GM19372 (cell line): ENCODE results near the gene TMEM80.

ENCODE experiments used
- ATAC-seq: cut with Tn5 transposase; IDR thresholded peaks from one replicate; pipeline ENCODE4 v1.9.1; 2021; ENCODE audit warnings: mild to moderate bottlenecking, low read depth, moderate library complexity; ENCODE audit not compliant: unreplicated experiment

TMEM80 gene

DNA sequence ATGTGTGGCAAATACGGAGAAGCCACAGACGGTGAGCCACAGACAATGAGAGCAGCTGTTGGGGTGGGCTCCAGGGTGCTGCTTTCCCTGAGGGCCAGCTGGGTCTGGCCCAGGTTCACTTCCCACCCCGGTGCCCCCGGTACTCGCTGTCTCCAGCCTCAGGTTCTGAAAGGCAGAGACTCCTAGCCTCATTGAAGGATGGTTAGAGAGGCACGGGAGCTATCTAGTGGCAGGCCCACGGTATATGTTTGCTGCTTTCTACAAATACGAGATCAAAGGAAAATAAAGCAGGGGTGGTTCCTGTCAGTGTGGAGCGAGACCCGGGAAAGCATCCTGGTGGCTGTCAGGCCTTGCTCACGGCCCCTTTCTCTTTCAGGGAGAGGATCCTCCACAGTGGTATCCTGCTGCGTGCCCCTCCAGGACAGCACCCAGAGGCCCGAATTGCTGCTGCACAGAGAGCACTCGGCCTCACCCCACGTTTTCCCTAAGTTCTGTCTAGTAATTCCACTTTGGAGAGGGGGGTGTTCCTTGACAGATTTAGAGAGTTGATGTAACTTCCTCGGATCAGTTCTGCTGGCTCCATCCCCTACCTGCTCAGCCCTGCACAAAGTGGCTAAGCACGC is 3.0 kb downstream of the TMEM80 start:
- ATAC-seq = no peak

DNA sequence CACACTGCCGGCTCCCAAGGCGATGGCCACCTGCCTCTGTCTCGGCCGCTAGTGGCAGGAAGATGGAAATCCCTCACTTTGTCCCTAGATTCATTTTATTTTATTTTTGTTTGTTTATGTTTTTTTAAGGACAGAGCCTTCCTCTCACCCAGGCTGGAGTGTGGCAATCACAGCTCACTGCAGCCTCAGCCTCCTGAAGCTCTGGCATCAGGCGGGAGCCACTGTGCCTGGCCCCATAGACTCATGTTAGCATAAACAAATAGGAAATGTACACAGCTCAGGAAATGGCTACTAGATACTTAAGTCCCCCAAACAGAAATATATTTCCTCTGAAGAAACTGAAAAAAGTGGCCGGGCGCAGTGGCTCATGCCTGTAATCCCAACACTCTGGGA is 3.5 kb downstream of the TMEM80 start:
- ATAC-seq = no peak

DNA sequence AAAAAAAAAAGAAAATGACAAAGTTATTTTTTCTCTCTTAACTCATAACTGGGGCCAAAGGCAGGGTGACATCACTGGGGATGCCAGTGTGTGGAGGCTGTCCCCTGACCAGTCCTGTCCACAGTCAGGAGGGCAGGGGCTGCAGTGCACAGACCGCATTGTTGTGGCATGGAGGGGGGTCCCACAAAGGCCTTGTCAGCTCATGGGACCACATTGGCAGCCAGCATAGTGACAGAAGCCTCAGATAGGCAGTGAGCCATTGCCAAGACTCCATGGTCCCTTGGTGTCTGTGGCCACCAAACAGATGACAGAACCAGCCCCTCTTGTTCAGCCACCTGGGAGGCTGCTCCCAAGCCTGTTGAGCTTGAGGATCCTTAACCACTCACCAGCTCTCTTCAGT is 4.1 kb downstream of the TMEM80 start:
- no peak for ATAC-seq

DNA sequence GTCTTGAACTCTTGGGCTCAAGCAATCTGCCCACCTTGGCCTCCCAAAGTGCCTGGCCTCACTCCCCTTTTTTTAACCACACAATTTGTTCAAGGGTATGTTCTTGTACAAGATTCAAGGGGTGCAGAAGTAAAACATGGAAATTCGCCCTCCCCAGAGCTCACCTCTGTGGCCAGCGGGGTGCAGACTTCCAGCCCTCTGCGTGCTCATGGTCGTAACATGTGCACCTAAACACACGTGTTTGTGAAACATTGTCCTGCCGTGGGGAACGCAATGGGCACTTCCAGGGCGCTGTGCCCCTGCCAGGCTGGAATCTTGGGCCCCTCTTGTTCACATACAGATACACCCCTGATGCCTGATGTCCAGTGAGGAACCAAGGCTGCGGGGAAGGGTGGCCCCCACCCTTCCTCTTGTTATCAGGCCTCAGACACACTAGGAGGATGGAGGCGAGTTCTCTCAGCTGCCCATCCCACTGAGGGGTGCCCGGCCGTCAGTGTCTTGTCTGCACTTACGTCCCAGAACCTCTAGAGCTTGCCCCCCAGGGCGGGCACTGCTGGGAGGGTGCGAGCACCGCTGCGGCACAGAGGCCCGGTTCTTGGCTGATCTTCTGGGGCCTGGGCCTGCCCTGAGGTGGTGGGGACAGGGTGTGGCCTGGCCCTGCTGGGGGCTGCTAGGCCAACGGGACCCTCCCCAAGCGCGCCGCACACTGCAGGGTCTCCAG is 6.3 kb downstream of the TMEM80 start:
- ATAC-seq = no peak

DNA sequence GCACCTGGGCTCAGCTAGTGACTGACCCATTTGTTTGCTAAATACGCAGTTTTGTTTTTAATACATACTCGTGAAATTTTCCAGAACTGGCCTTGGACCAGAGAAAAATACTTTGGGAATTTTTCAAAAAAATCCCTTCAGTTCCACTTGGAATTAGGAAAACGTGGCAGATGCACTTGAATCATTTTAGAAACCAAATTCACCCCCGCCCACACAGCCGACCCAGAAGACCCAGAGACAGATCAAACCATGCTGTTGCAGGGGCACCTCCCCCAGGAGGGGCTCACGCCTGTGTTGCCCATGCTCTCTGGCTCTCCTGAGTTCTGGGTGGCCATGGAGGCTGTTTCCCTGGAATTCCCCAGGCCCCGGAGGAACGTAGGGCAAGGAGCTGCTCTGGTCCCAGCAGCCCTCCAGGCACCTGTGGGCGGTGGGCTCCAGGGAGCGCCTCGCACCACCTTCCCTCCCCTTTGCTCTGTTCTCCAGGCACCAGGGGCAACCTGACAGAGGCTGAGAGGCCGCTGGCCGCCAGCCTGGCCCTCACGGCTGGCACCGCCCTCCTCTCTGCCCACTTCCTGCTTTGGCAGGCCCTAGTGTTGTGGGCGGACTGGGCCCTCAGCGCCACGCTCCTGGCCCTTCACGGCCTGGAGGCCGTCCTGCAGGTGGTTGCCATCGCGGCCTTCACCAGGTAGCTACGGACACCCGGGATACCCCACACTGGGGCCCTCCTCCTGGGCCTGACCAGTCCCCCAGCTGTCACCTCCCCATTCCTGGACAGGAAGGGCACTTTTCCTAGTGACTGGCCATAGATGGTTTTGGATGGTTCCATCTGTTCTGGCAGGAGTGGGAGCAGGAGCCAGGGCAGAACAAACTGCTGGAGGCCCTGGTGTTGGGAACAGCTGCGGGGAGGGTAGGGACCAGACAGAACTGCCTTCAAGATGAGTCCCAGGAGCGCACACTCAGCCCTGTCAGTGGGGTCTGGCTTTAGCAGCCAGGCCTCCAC is 7.1 kb downstream of the TMEM80 start:
- no peak for ATAC-seq

DNA sequence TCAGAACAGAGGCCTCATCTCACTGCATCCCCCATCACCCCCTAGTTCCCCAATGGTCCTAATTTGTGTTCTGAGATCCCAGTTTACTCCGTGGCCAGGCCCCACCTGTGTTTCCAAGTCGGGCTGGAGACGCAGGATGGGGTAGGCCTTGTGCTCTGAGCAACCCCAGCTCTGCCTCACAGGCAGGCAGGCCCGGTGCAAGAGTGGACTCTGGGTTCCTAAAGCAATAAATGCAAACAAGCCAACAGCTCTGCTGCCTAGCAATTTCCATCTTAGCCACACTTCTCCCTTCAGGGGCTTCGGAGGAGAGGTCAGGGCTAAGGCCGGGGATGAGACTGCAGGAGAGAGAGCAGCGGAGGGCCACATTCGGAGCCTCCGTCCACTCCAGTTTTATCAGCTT is 7.9 kb downstream of the TMEM80 start:
- ATAC-seq = no peak

DNA sequence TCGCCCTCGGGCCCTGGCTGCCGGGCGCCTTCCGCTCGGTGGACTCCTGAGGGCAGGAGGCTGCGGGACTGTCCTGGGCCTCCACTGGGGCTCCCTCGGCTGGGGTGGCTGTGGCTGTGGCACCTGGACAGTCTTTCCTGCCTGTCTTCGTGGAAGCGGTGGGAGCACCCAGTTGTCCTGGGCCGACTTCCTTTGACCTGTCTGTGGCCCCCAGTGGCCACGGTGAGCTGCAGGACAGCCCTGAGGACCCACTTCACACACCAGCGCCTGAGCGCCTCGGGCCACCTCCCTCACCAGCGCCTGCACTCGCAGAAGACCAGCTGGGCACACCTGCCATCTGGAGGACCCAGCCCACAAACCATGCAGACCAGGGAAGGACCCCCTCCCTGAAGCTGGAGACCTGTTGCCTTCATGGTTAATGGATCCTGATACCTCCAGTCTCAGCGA is 8.6 kb downstream of the TMEM80 start:
- no peak for ATAC-seq

DNA sequence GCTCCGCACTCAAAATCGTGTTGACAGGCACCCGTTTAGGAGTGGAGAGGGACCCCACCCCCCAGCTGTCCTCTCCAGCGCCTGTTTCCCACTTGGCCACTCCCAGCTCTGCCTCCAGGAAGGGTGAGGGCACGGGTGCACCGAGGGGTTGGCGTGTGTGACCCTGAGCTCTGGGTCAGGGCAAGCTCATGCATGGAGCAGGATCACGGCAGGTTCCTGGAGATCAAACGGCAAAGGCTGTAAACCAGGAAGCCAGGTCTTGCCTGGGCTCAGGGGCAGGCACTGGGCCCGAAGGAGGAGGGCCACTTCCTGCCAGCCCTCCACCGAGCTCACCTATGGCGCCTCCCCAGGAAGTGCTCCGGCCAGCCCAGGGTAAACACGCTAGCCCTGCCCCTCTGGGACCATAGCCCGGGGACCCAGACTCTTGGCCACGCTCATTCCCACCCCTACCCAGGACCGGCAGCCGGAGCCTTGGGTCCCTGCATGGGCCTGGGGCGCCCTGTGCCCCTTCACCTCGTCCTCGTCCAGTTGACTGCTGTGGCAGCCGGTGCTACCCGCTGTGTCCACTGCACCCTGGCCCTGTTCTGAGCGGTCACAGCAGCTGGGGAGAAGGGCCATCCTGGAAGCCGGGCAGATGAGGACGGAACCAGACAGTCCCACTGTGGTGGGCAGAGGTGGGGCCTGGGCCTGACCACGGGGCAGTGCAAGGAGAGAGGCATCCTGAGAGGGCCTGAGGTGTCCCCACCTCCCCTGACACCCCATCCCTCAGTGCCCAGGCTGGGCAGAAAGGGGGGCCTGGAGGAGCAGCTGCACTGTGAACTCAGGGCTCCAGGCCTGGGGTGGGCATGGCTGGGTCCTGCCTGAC is 9.4 kb downstream of the TMEM80 start:
- ATAC-seq = no peak

DNA sequence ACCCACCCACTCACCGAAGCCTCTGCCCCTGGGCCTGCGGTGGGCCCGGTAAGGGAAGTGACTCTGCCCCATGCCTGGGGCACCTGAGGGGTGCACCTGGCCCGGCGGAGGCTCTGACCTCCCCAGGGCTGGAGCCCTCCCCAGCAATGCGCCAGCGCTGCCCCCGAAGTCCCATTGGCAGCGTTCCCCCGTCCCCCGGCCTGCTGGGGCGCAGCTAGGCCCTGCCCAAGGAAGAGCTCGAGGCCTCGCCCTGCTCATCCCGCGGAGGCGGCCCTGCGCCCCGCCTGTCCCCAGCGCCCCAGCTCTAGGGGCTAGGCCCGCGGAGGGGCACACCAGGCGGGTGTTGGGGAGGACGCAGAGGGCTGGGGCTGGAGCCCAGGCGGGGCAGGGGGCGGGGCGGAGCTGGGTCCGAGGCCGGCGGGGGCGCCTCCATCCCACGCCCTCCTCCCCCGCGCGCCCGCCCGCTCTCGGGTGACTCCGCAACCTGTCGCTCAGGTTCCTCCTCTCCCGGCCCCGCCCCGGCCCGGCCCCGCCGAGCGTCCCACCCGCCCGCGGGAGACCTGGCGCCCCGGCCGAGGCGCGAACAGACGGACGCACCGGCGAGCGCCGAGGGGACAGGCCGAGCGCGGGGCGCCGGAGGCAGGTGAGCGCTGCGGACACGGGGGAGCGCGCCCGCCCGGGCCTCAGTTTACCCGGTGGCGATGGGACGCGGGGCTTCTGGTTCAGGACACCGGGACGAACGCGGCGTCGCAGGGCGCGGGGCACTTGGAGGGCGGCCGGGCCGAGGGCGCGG is 10.2 kb downstream of the TMEM80 start, which contains the start of gene EPS8L2:
TSS of gene EPS8L2 (plus strand) at position 586 of the 793 bp plus-strand sequence. CDS start 3,177 bp downstream, outside the sequence.
- no peak for ATAC-seq

DNA sequence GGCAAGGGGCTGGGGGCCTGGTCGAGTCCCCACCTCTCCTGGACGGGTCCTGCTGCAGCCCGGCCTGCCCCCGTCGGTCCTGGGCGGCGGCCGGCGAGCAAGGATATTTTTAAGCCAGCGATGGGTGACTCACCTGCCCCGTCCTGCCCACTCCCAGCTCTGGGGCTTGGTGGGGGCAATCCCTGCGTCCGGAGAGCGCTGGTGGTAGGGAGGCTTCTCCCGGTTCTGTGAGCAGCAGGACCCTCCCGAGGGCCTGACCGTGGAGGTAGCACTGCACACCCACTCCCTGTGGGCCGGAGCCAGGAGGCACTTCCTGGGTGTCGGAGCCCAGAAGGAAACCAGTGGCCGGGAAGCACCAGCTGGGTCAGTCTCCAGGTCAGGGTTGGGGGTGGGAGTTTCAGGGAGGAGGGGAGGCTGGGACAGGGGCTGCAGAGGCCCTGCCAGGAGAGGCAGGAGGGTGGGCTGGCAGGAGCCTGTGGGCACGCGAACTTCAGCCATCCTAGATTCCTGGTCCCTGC is 10.9 kb downstream of the TMEM80 start:
- no peak for ATAC-seq

DNA sequence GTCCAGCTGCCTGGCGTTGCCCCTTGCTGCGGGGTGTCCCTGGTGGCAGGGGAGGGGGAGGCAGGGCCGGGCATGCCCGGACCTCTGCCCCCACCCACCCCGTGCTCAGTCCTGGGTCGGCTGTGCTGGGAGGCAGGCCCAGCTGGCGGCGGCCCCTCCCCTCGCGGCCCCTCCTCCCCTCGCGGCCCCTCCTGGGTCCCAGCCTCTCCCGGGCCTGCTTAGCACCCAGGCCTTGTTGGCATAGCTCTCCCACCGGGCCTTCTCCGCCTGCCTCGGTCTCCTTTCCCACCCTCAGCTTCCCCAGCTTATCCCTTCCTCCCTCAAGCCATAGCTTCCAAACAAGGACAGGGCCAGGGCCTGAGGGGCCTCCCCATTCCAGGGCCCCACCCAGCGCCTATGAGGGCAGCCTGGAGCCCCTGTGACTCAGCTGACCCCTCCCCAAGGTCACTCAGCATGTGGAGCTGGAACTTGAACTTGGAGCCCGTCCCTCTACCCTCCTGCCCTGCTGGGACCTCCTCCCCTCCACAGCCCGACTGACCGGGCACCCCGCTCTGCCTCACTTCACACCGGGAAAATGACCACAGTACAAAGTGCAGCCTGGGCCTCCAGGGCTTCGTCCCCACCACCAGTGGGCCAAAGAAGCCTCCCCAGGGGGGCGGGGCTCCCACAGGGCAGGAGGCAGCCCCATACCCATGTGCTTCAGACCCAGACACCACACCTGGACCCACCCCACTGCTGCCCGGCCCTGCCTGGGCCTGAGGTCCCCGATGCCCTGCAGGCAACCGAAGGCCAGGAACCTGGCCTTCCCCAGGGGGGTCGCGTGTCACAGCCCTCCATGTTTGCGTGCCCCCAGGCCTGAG is 11.6 kb downstream of the TMEM80 start:
- ATAC-seq = no peak

DNA sequence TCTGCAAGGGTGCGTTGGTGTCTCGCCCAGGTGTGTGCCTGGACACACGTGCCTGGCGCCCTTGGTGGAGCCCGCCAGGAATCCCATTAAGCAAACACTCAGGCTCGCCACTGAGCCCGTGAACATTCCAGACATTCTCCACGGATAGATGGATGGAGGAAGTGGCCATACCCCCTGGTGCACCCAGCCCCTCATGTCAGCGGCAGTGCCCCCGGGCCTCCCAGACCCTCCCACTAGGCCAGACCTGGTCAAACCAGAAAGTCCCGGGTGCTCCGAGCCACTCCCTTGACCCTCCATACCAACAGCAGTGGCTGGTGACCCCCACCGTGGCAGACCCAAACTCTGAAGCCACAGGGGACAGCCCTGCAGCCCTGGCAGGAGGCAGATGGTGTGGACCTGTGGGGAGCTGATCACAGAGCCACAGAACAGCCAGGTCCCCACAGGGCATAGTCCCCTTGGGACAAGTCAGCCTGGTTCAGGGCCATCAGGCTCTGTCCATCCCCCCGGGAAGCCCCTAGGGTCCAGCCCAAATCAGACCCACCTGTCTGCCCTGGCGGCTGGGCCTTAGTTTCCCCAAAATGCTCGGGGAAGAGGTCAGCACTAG is 12.3 kb downstream of the TMEM80 start:
- no peak for ATAC-seq

DNA sequence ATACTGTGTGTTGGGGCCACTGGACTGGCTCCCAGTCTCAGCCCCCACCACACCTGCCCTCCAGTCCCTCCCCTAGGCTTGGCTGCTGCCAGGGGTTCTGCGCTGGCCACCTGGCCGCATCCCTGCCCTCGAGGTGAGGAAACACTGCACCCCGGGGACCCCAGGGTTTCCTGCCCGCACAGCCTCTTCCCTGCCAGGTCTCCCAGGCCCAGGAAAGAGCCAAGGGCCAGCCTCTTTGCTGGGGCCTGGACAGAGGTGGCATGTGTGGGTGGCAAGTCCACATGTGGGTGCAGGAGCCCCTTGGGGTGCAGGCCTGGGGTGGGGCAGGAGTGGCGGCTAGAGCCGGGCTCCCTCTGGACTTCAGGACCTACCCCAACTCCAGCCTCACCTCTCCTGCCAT is 12.9 kb downstream of the TMEM80 start:
- ATAC-seq = no peak

DNA sequence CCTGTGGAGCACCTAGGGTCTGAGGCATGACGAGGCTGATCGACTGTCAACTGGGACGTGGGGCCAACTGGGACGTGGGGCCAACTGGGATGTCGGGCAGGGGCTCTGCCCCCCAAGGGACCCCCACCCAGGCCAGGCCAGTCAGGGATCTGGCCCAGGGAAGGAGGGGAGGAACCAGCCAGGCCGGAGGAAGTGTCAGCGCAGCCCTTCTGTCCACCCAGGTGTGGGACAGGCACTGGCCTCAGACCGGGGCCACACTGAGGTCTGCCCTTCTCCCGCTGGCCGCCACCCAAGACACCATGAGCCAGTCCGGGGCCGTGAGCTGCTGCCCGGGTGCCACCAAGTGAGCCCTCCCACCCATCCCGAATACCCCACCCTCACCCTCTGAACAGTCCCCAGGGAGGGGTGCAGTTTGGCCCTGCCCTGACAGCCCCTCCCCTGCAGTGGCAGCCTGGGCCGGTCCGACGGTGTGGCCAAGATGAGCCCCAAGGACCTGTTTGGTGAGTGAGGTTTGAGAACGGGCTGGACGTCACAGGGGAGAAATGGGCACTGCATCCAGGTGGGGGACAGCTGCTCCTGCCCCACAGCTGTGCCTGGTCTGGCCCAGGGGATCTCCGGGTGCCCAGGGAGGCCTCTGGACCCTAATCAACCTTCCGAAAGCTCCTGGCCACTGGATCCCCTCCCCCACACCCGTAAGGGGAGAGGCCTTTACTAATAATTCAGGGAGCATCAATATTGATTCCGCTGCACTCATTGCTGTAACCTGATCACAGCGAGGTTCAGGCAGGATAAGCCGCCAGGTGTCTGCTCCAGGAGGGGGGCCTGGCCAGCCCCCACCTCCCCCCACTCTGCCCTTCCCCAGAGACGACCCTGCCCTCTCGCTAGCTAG is 13.7 kb downstream of the TMEM80 start:
- ATAC-seq = no peak

DNA sequence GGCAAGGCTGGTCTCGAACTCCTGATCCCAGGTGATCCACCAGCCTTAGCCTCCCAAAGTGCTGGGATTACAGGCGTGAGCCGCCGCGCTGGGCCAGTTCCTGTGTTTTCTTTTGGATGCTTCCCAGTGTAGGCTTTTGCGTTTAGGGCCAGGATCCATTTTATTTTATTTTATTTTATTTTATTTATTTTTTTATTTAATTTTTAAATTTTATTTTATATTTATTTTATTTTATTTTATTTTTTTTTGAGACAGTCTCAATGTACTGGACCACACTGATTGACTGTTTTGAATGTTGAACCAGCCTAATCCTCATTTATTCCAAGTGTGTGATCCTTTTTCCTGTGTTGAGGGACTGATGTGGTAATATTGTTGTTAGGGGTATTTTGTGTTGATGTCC is 18.8 kb downstream of the TMEM80 start:
- ATAC-seq = no peak

DNA sequence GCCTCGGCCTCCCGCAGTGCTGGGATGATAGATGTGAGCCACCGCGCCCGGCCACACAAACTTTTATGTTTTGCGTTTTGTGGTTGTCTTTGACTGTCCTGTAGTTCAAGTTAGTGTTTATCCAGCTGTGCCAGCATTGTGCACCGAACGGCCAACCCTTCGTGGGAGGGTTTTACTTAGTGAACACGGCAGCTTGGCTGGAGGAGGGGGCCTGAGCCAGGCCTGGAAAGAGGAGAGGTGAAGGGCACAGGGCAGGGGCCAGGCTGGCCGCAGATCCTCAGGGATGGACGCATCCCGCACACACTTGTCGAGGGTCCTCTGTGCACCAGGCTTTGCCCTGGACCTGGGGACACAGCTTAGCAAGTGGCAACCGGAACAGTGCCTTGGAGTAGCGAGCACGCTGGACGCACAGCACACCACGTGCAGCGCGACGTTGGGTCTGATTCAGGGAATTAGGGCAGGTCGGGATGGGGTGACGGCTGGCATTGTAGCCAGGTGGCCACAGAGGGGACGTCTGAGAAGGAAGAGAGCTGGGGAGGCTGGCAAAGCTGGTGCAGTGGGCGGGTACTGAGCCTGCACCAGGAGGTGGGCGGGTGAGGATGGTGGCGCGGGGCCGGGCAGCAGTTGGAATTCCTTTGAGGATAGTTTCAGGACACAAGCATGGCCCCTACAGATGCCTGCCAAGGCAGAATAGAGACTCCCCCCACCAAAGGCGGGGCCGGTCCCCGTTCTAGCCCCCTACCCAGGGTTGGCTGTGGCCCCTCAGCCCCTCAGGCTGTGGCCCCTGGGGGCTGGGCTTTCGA is 23.8 kb downstream of the TMEM80 start:
- ATAC-seq = no peak
